ENCODE results near the gene NOP56. TPM values are rescaled to one million over a fixed set of nuclear protein-coding genes. Genes with fewer than 3 reads are reported as not detected.
"Not testable (repeated sequence)": the region's sequence is repeated elsewhere in the genome, so short reads cannot be mapped to it uniquely, and the experiment has no call there.

The NOP56 gene
- total and polyA plus RNA-seq, 2 donors (not counting 1 experiment from before 2014, with no cell fraction given): 212 to 247 TPM

GRCh38 chr20:2695206-2695983 lies 43.0 kb downstream of the NOP56 start:
- H3K4me3 Mint-ChIP-seq: peak overlapping the region; percentile 42

DNA sequence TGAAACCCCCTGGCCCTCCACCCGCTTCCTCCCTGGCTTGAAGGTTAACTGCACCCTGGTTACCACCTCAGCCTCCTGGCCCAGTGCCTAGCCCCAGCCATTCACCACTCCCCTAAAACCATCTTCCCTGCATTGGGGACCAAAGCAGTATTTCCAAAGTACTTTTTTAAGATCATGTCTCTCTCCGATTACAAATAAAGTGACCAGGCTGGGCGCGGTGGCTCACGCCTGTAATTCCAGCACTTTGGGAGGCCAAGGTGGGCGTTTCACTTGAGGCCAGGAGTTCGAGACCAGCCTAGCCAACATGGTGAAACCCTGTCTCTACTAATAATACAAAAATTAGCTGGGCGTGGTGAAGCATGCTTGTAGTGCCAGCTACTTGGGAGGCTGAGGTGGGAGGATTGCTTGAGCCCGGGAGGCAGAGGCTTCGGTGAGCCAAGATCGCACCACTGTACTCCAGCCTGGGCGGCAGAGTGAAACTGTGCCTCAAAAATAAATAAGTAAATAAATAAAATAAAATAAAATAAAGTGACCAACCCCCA lies 43.6 kb downstream of the NOP56 start:
- POLR2A ChIA-PET, H3K4me3 Mint-ChIP-seq: not testable (repeated sequence)
- peaks cover 58% of the 10 kb centered on the region for H3K27me3 Mint-ChIP-seq

More at GRCh38 chr20:2695206-2695983, 43.0 kb downstream of the NOP56 start:
- Histone ChIP-seq H3K27ac (ENCODE audit: low read length in 2 of 2) (no peak overlapping the region), H3K4me1 (ENCODE audit: control insufficient read depth in 2 of 2, insufficient read depth in 2 of 2, low read length in 2 of 2) (peaks cover 12 to 14% of the 10 kb centered on the region in 2 donors), H3K9ac (ENCODE audit: low read length) (no peak overlapping the region), H3K79me2 (ENCODE audit: control insufficient read depth, insufficient read depth, low read length) (no peaks in the 10 kb centered on the region), H3K4me3 (ENCODE audit: control extremely low read depth in 1 of 5, extremely low read depth in 1 of 5, insufficient read depth in 1 of 5, low read depth in 2 of 5, low read length in 4 of 5) (no peak overlapping the region), H3K4me2 (replicated peaks; ENCODE audit: low read depth, low read length, poor library complexity, severe bottlenecking) (no peak overlapping the region), H3K27me3 (replicated peaks in 1 of 4; ENCODE audit: control extremely low read depth in 1 of 4, control insufficient read depth in 3 of 4, insufficient read depth in 4 of 4, low read length in 3 of 4) (peaks cover 0 to 61% (median 27%) of the 10 kb centered on the region in 4 experiments), H3K36me3 (replicated peaks in 1 of 2; ENCODE audit: control extremely low read depth in 1 of 2, control insufficient read depth in 1 of 2, extremely low read depth in 1 of 2, insufficient read depth in 2 of 2, low read length in 1 of 2) (no peaks in the 10 kb centered on the region), H4K20me1 (ENCODE audit: control insufficient read depth, insufficient read depth, low read length, poor library complexity, severe bottlenecking) (no peaks in the 10 kb centered on the region), H2AFZ (ENCODE audit: insufficient read depth, low read depth, low read length, poor library complexity, severe bottlenecking) (no peak overlapping the region), H3K9me3 (ENCODE audit: control extremely low read depth in 1 of 3, control insufficient read depth in 2 of 3, insufficient read depth in 1 of 3, low read length in 2 of 3) (peaks cover 0 to 15% (median 0%) of the 10 kb centered on the region in 3 donors)
- intact Hi-C loops (cut with micrococcal nuclease): no loop called here
- TF ChIP-seq, protein P1, sequence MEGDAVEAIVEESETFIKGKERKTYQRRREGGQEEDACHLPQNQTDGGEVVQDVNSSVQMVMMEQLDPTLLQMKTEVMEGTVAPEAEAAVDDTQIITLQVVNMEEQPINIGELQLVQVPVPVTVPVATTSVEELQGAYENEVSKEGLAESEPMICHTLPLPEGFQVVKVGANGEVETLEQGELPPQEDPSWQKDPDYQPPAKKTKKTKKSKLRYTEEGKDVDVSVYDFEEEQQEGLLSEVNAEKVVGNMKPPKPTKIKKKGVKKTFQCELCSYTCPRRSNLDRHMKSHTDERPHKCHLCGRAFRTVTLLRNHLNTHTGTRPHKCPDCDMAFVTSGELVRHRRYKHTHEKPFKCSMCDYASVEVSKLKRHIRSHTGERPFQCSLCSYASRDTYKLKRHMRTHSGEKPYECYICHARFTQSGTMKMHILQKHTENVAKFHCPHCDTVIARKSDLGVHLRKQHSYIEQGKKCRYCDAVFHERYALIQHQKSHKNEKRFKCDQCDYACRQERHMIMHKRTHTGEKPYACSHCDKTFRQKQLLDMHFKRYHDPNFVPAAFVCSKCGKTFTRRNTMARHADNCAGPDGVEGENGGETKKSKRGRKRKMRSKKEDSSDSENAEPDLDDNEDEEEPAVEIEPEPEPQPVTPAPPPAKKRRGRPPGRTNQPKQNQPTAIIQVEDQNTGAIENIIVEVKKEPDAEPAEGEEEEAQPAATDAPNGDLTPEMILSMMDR (IDR thresholded peaks at IDR 0.05): no peak
- TF ChIP-seq EZH2 (IDR thresholded peaks at IDR 0.05; ENCODE audit: borderline replicate concordance, insufficient read depth, low read depth, low read length, poor library complexity, severe bottlenecking): no peak
- POLR2A ChIA-PET: no interaction called here
- Mint-ChIP-seq H3K27me3 (peaks cover 61% of the 10 kb centered on the region), H3K4me1 (peaks cover 17% of the 10 kb centered on the region), H3K9me3 (ENCODE audit: insufficient read depth) (no peaks in the 10 kb centered on the region), H3K27ac (no peak overlapping the region)
- DNase-seq: no peak
- WGBS (ENCODE audit: insufficient coverage): 80% methylated on average over 13 of the region's 13 CpGs
- CTCF ChIA-PET: no interaction called here
- no peak for ATAC-seq (ENCODE audit: low read depth)

More for the DNA sequence above, 43.6 kb downstream of the NOP56 start:
- H3K9me3 Mint-ChIP-seq (ENCODE audit: insufficient read depth); H3K9ac ChIP-seq (ENCODE audit: low read length); H2AFZ ChIP-seq (ENCODE audit: insufficient read depth, low read depth, low read length, poor library complexity, severe bottlenecking); CTCF ChIA-PET; H3K27ac Mint-ChIP-seq; intact Hi-C loops (cut with micrococcal nuclease); H4K20me1 ChIP-seq (ENCODE audit: control insufficient read depth, insufficient read depth, low read length, poor library complexity, severe bottlenecking); H3K4me2 ChIP-seq (replicated peaks; ENCODE audit: low read depth, low read length, poor library complexity, severe bottlenecking); H3K27ac ChIP-seq (ENCODE audit: low read length in 2 of 2); DNase-seq; H3K79me2 ChIP-seq (ENCODE audit: control insufficient read depth, insufficient read depth, low read length); H3K36me3 ChIP-seq (replicated peaks in 1 of 2; ENCODE audit: control extremely low read depth in 1 of 2, control insufficient read depth in 1 of 2, extremely low read depth in 1 of 2, insufficient read depth in 2 of 2, low read length in 1 of 2); ATAC-seq (ENCODE audit: low read depth); H3K4me3 ChIP-seq (ENCODE audit: control extremely low read depth in 1 of 5, extremely low read depth in 1 of 5, insufficient read depth in 1 of 5, low read depth in 2 of 5, low read length in 4 of 5): not testable (repeated sequence)
- peaks cover 14% of the 10 kb centered on the region for H3K4me1 Mint-ChIP-seq
- Histone ChIP-seq H3K4me1 (ENCODE audit: control insufficient read depth in 2 of 2, insufficient read depth in 2 of 2, low read length in 2 of 2) (peaks cover 12 to 14% of the 10 kb centered on the region in 2 donors), H3K9me3 (ENCODE audit: control extremely low read depth in 1 of 3, control insufficient read depth in 2 of 3, insufficient read depth in 1 of 3, low read length in 2 of 3) (peaks cover 0 to 15% (median 0%) of the 10 kb centered on the region in 3 donors), H3K27me3 (replicated peaks in 1 of 4; ENCODE audit: control extremely low read depth in 1 of 4, control insufficient read depth in 3 of 4, insufficient read depth in 4 of 4, low read length in 3 of 4) (peaks cover 0 to 60% (median 28%) of the 10 kb centered on the region in 4 experiments)
- WGBS (ENCODE audit: insufficient coverage): 100% methylated on average over 2 of the region's 12 CpGs

Measured in B cell (primary cell).